ENCODE results near the gene CNTNAP2.

CNTNAP2 gene

GRCh38 chr7:147436718-147437117, 1320.1 kb downstream of the CNTNAP2 start:
- DNase-seq (ENCODE audit: low read depth in 1 of 2, low spot score in 1 of 2) = no peak

- no peak for DNase-seq (ENCODE audit: low read depth in 1 of 2, low spot score in 1 of 2)
These were observed 1321.6 kb downstream of the CNTNAP2 start for GRCh38 chr7:147438216-147438615.

GRCh38 chr7:147443942-147444341, 1327.3 kb downstream of the CNTNAP2 start:
- DNase-seq (ENCODE audit: low read depth in 1 of 2, low spot score in 1 of 2) = no peak

- DNase-seq (ENCODE audit: low read depth in 1 of 2, low spot score in 1 of 2) = no peak
These were observed 1336.2 kb downstream of the CNTNAP2 start for GRCh38 chr7:147452816-147453215.

- no peak for DNase-seq (ENCODE audit: low read depth in 1 of 2, low spot score in 1 of 2)
These were observed 1348.6 kb downstream of the CNTNAP2 start for GRCh38 chr7:147465223-147465622.

- DNase-seq (ENCODE audit: low read depth in 1 of 2, low spot score in 1 of 2) = no peak
These were observed 1356.0 kb downstream of the CNTNAP2 start for GRCh38 chr7:147472556-147472955.

GRCh38 chr7:147474862-147475261, 1358.3 kb downstream of the CNTNAP2 start:
- no peak for DNase-seq (ENCODE audit: low read depth in 1 of 2, low spot score in 1 of 2)

- no peak for DNase-seq (ENCODE audit: low read depth in 1 of 2, low spot score in 1 of 2)
These were observed 1360.9 kb downstream of the CNTNAP2 start for GRCh38 chr7:147477526-147477925.

GRCh38 chr7:147478796-147479195, 1362.2 kb downstream of the CNTNAP2 start:
- no peak for DNase-seq (ENCODE audit: low read depth in 1 of 2, low spot score in 1 of 2)

- DNase-seq (ENCODE audit: low read depth in 1 of 2, low spot score in 1 of 2) = no peak
These were observed 1367.2 kb downstream of the CNTNAP2 start for GRCh38 chr7:147483634-147484292.

GRCh38 chr7:147485660-147486210, 1369.1 kb downstream of the CNTNAP2 start:
- no peak for DNase-seq (ENCODE audit: low read depth in 1 of 2, low spot score in 1 of 2)

GRCh38 chr7:147492606-147493005, 1376.0 kb downstream of the CNTNAP2 start:
- DNase-seq (ENCODE audit: low read depth in 1 of 2, low spot score in 1 of 2) = no peak

- no peak for DNase-seq (ENCODE audit: low read depth in 1 of 2, low spot score in 1 of 2)
These were observed 1379.6 kb downstream of the CNTNAP2 start for GRCh38 chr7:147496209-147496608.

- no peak for DNase-seq (ENCODE audit: low read depth in 1 of 2, low spot score in 1 of 2)
These were observed 1380.6 kb downstream of the CNTNAP2 start for GRCh38 chr7:147497246-147497645.

GRCh38 chr7:147498081-147498480, 1381.5 kb downstream of the CNTNAP2 start:
- DNase-seq (ENCODE audit: low read depth in 1 of 2, low spot score in 1 of 2) = no peak

GRCh38 chr7:147509035-147509501, 1392.5 kb downstream of the CNTNAP2 start:
- DNase-seq (ENCODE audit: low read depth in 1 of 2, low spot score in 1 of 2) = no peak

GRCh38 chr7:147509541-147510200, 1393.1 kb downstream of the CNTNAP2 start:
- DNase-seq (ENCODE audit: low read depth in 1 of 2, low spot score in 1 of 2) = no peak

GRCh38 chr7:147510201-147510542, 1393.6 kb downstream of the CNTNAP2 start:
- no peak for DNase-seq (ENCODE audit: low read depth in 1 of 2, low spot score in 1 of 2)

- DNase-seq (ENCODE audit: low read depth in 1 of 2, low spot score in 1 of 2) = no peak
These were observed 1394.3 kb downstream of the CNTNAP2 start for GRCh38 chr7:147510923-147511322.

- DNase-seq (ENCODE audit: low read depth in 1 of 2, low spot score in 1 of 2) = no peak
These were observed 1396.8 kb downstream of the CNTNAP2 start for GRCh38 chr7:147513451-147513850.

GRCh38 chr7:147516391-147516790, 1399.8 kb downstream of the CNTNAP2 start:
- DNase-seq (ENCODE audit: low read depth in 1 of 2, low spot score in 1 of 2) = no peak

- no peak for DNase-seq (ENCODE audit: low read depth in 1 of 2, low spot score in 1 of 2)
These were observed 1402.5 kb downstream of the CNTNAP2 start for GRCh38 chr7:147519062-147519461.

- DNase-seq (ENCODE audit: low read depth in 1 of 2, low spot score in 1 of 2) = no peak
These were observed 1406.5 kb downstream of the CNTNAP2 start for GRCh38 chr7:147523056-147523455.

All from stimulated activated CD4-positive, alpha-beta T cell treated with anti-CD3 and anti-CD28 coated beads, Interleukin-15, amount 100 ng/mL, for 1 hour (primary cell).